Transverse colon (tissue), 4 donors: Measurements from ENCODE around the gene MAS1.

ENCODE experiments used
- CTCF ChIP-seq, 5 experiments: fragments of 200-600 bp in 3 of 5; fragments of 450-650 bp in 2 of 5; sonication (generic) in 3 of 5; IDR thresholded peaks; 1 replicate in 2 of 5; 2 replicates in 3 of 5; pipeline ENCODE4 v1.5.1; 2016 to 2017; ENCODE audit warnings: antibody characterized with exemption in 5 of 5, inconsistent platforms in 3 of 5, mild to moderate bottlenecking in 2 of 5, moderate library complexity in 1 of 5
- EP300 ChIP-seq: sonication (generic); formaldehyde crosslinking; IDR thresholded peaks from one replicate; pipeline ENCODE4 v1.6.1; 2017; ENCODE audit warnings: antibody characterized with exemption, low read depth
- POLR2AphosphoS5 ChIP-seq, 3 donors: sonication (generic); formaldehyde crosslinking; IDR thresholded peaks; one replicate each; pipeline ENCODE4 v1.6.1; 2016; ENCODE audit warnings: antibody characterized with exemption in 3 of 3

GRCh38 chr6:159934181-159934580 is 43.4 kb downstream of the MAS1 start:
- no peak for TF ChIP-seq CTCF (IDR thresholded peaks at IDR 0.05)
- TF ChIP-seq EP300 = no peak
- no peak for TF ChIP-seq POLR2AphosphoS5 (IDR thresholded peaks at IDR 0.05)
